NCI-H524 treated with DMSO at 0.1 percent for 48 hours (cell line): ENCODE results near the gene CFP.

ENCODE experiments used
- DNase-seq: peaks from one replicate; lab custom pipeline; 2025; lab: John Stamatoyannopoulos, UW

Gene CFP

GRCh38 chrX:47637546-47638195, 7.9 kb upstream of the CFP start:
- no peak for DNase-seq

GRCh38 chrX:47634871-47635575, 5.3 kb upstream of the CFP start:
- DNase-seq: no peak

GRCh38 chrX:47633689-47634590, 4.2 kb upstream of the CFP start:
- no peak for DNase-seq

- DNase-seq: no peak
Measured at GRCh38 chrX:47632666-47633065, 2.9 kb upstream of the CFP start.

- no peak for DNase-seq
Measured at GRCh38 chrX:47631676-47632075, 1.9 kb upstream of the CFP start.

- no peak for DNase-seq
Measured at GRCh38 chrX:47628982-47629381, 748 bp downstream of the CFP start.

- DNase-seq: no peak
Measured at GRCh38 chrX:47625365-47625764, 4.4 kb downstream of the CFP start.

- DNase-seq: peak; percentile 78
Measured at GRCh38 chrX:47623540-47624027, 6.1 kb downstream of the CFP start.

- DNase-seq: no peak
Measured at GRCh38 chrX:47621851-47622250, 7.9 kb downstream of the CFP start.

GRCh38 chrX:47620303-47620685, 9.4 kb downstream of the CFP start:
- DNase-seq: no peak

- DNase-seq: peak; percentile 17
Measured at GRCh38 chrX:47619486-47620302, 10.0 kb downstream of the CFP start, which contains the start of gene SYN1. Gene SYN1, minus strand, starts transcription at chrX:47619857. Its CDS starts 129 bp downstream, at chrX:47619728.

GRCh38 chrX:47618923-47619485, 10.7 kb downstream of the CFP start:
- DNase-seq: no peak

GRCh38 chrX:47614618-47615017, 15.1 kb downstream of the CFP start:
- no peak for DNase-seq

GRCh38 chrX:47613082-47613481, 16.6 kb downstream of the CFP start:
- DNase-seq: peak; percentile 16

- DNase-seq: no peak
Measured at GRCh38 chrX:47612418-47612817, 17.3 kb downstream of the CFP start.

- no peak for DNase-seq
Measured at GRCh38 chrX:47611926-47612325, 17.8 kb downstream of the CFP start.

- DNase-seq: no peak
Measured at GRCh38 chrX:47611489-47611888, 18.2 kb downstream of the CFP start.

- DNase-seq: no peak
Measured at GRCh38 chrX:47610511-47610910, 19.2 kb downstream of the CFP start.

- DNase-seq: no peak
Measured at GRCh38 chrX:47608130-47608810, 21.5 kb downstream of the CFP start.

GRCh38 chrX:47607091-47607490, 22.6 kb downstream of the CFP start:
- no peak for DNase-seq

- no peak for DNase-seq
Measured at GRCh38 chrX:47605024-47605423, 24.7 kb downstream of the CFP start.
